OCI-LY7 (cell line): ENCODE data around the gene DCLK1. TPM values are rescaled to one million over a fixed set of nuclear protein-coding genes. Genes with fewer than 3 reads are reported as not detected.

ENCODE experiments used
- BruUV-seq: library from RNA; stranded (reverse); fragments of 400-500 nt; replicated peaks from 2 replicates; lab custom pipeline; 2021; lab: Mats Ljungman, UMichigan
- CTCF ChIA-PET: fragments of 300-600 bp; sonication (Branson Sonifier 250); formaldehyde crosslinking; loops from one replicate; lab custom pipeline; 2022; ENCODE audit warnings: antibody characterized with exemption; ENCODE audit not compliant: unreplicated experiment; lab: Charles Lee
- POLR2A ChIA-PET: fragments of 300-600 bp; sonication (Branson Sonifier 250); formaldehyde crosslinking; loops from one replicate; lab custom pipeline; 2022; ENCODE audit warnings: antibody characterized with exemption; lab: Charles Lee
- DNase-seq: peaks from one replicate; pipeline ENCODE4 v3.0.0-alpha.2; 2015; ENCODE audit warnings: low spot score
- H2AFZ ChIP-seq: fragments of 200-600 bp; sonication (generic), shearing (Covaris generic); 2 replicates; pipeline ENCODE4 v1.6.1; 2014; ENCODE audit warnings: mild to moderate bottlenecking, antibody characterized with exemption, low read length, moderate library complexity
- H3K27ac ChIP-seq: fragments of 200-600 bp; sonication (generic); 2 replicates; pipeline ENCODE4 v1.5.1; 2014; ENCODE audit warnings: mixed run types, low read depth, mild to moderate bottlenecking, moderate library complexity, low read length, inconsistent platforms; ENCODE audit not compliant: poor library complexity, severe bottlenecking
- H3K36me3 ChIP-seq: fragments of 200-600 bp; sonication (generic); 2 replicates; pipeline ENCODE4 v1.6.1; 2014; ENCODE audit warnings: mild to moderate bottlenecking, antibody characterized with exemption, low read length, moderate library complexity, mixed read lengths; ENCODE audit not compliant: insufficient read depth
- H3K4me1 ChIP-seq: fragments of 200-600 bp; sonication (generic); 2 replicates; pipeline ENCODE4 v1.5.1; 2014; ENCODE audit warnings: mild to moderate bottlenecking, low read length; ENCODE audit not compliant: insufficient read depth, poor library complexity, severe bottlenecking
- H3K4me2 ChIP-seq: fragments of 200-600 bp; sonication (generic); 2 replicates; pipeline ENCODE4 v1.6.1; 2014; ENCODE audit warnings: mild to moderate bottlenecking, low read length
- H3K4me3 ChIP-seq: fragments of 200-600 bp; sonication (generic); 2 replicates; pipeline ENCODE4 v1.5.1; 2014; ENCODE audit warnings: mild to moderate bottlenecking, low read depth, low read length; ENCODE audit not compliant: poor library complexity, severe bottlenecking
- H3K79me2 ChIP-seq: fragments of 200-600 bp; sonication (generic); 2 replicates; pipeline ENCODE4 v1.6.1; 2016; ENCODE audit warnings: low read depth, mild to moderate bottlenecking, low read length, moderate library complexity, mixed read lengths; ENCODE audit not compliant: insufficient read depth
- H3K9me2 ChIP-seq: fragments of 200-600 bp; sonication (generic); 2 replicates; pipeline ENCODE4 v1.6.1; 2016; ENCODE audit warnings: mild to moderate bottlenecking, low read length, mixed read lengths; ENCODE audit not compliant: insufficient read depth
- H3K9me3 ChIP-seq: fragments of 200-600 bp; sonication (generic); 2 replicates; pipeline ENCODE4 v1.6.1; 2014; ENCODE audit warnings: mild to moderate bottlenecking, mixed run types, low read length, mixed read lengths
- H4K20me1 ChIP-seq: fragments of 200-600 bp; sonication (generic); 2 replicates; pipeline ENCODE4 v1.6.1; 2014; ENCODE audit warnings: mild to moderate bottlenecking, antibody characterized with exemption, low read length, moderate library complexity, mixed read lengths; ENCODE audit not compliant: insufficient read depth
- EZH2phosphoT487 ChIP-seq: fragments of 200-600 bp; sonication (generic); IDR thresholded peaks from 2 replicates; pipeline ENCODE4 v1.6.1; 2018; ENCODE audit warnings: low read depth, borderline replicate concordance, mild to moderate bottlenecking, mixed run types, antibody characterized with exemption, low read length, moderate library complexity, mixed read lengths
- intact Hi-C: fragments of 100-400 bp; cut with micrococcal nuclease; formaldehyde crosslinking; loops from one replicate; pipeline ENCODE4 v1.10.0; 2022; ENCODE audit not compliant: unreplicated experiment
- total RNA-seq, 2 experiments: library from RNA; depleted of rRNA in 1 of 2; stranded (reverse); fragments of >200 nt in 1 of 2; shearing (Covaris generic) in 1 of 2; gene quantifications; 2 replicates each; pipeline ENCODE4 v1.2.3, GENCODE V29; 2014 to 2022
- TF ChIP-seq, protein P1 (sequence below): fragments of 200-600 bp; sonication (generic); conservative IDR thresholded peaks from 2 replicates; pipeline ENCODE4 v1.5.1; 2014; ENCODE audit warnings: mild to moderate bottlenecking, antibody characterized with exemption, low read length, moderate library complexity, mixed read lengths

Gene DCLK1
- total RNA-seq, 2 experiments from 2014 or later: not detected

DNA sequence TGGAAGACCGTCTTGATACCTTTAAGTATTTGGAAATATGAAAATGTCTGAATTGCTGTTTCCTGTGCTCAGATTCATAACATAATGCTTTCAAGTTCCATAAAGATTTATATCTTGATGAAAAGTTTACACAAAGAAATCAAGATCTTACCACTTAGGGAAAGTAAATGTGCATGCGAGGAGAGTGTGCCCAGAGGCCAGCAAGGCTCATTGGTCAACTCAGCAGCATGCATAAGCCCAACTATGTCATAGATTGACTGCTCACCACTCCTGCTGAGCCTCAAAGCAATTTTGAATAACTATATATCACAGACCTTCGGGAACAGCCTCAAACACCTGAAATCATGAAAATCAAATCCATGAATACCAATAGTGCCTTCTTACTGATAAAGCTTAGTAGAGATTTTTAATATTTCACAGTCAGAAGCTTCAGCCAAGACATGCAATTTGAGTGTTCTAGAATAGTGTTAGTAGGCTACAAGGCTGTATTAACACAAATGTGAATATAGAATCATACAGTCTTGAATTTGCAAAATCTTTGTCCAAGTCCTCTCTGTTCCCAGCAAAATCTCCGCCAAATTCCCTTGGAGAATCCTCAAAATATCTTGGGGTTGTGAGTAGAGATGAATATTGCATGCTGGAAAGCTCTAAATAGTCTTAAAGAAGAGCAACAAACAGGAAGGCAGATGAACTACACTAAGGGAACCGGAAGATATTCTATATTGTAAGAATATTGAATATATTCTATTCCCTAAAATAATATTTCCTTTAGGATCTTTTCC, 124.1 kb downstream of the DCLK1 start:
- Histone ChIP-seq H4K20me1 (no peaks in the 10 kb centered on the region), H3K9me3 (no peaks in the 10 kb centered on the region), H2AFZ (no peak overlapping the region), H3K9me2 (no peaks in the 10 kb centered on the region), H3K27ac (no peak overlapping the region), H3K36me3 (no peaks in the 10 kb centered on the region), H3K4me2 (no peak overlapping the region), H3K4me1 (no peaks in the 10 kb centered on the region), H3K79me2 (no peaks in the 10 kb centered on the region), H3K4me3 (no peak overlapping the region)
- ChIA-PET CTCF (no interaction called here), POLR2A (no interaction called here)
- no TSS peak for BruUV-seq
- TF ChIP-seq, protein P1, sequence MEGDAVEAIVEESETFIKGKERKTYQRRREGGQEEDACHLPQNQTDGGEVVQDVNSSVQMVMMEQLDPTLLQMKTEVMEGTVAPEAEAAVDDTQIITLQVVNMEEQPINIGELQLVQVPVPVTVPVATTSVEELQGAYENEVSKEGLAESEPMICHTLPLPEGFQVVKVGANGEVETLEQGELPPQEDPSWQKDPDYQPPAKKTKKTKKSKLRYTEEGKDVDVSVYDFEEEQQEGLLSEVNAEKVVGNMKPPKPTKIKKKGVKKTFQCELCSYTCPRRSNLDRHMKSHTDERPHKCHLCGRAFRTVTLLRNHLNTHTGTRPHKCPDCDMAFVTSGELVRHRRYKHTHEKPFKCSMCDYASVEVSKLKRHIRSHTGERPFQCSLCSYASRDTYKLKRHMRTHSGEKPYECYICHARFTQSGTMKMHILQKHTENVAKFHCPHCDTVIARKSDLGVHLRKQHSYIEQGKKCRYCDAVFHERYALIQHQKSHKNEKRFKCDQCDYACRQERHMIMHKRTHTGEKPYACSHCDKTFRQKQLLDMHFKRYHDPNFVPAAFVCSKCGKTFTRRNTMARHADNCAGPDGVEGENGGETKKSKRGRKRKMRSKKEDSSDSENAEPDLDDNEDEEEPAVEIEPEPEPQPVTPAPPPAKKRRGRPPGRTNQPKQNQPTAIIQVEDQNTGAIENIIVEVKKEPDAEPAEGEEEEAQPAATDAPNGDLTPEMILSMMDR: no peak
- TF ChIP-seq EZH2phosphoT487: no peak
- no peak for DNase-seq
- intact Hi-C loops: no loop called here

DNA sequence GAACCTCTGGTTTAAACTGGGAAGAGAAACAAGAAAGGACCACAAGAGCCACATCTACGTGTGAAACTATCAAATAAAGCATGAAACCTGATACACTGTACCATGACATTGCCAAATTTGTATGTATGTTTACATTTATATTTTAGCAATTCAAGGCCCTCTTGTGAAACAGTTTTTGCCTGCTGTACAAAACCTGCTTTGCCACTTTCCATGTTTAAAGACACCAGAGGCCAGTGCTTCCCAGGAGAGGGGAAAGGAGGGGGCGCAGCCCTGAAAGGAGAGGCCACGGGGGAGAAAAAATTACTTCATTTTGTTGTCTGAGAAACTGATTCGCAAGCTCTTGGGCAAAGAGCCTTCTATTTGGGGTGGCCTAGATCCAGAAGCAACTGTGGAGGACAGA, 124.8 kb downstream of the DCLK1 start:
- Histone ChIP-seq H3K4me1 (no peaks in the 10 kb centered on the region), H4K20me1 (no peaks in the 10 kb centered on the region), H3K4me2 (no peak overlapping the region), H3K27ac (no peak overlapping the region), H3K9me3 (no peaks in the 10 kb centered on the region), H3K79me2 (no peaks in the 10 kb centered on the region), H2AFZ (no peak overlapping the region), H3K4me3 (no peak overlapping the region), H3K36me3 (no peaks in the 10 kb centered on the region), H3K9me2 (no peaks in the 10 kb centered on the region)
- no TSS peak for BruUV-seq
- DNase-seq: no peak
- ChIA-PET POLR2A (no interaction called here), CTCF (no interaction called here)
- TF ChIP-seq, protein P1: no peak
- TF ChIP-seq EZH2phosphoT487: no peak
- intact Hi-C loops: no loop called here

DNA sequence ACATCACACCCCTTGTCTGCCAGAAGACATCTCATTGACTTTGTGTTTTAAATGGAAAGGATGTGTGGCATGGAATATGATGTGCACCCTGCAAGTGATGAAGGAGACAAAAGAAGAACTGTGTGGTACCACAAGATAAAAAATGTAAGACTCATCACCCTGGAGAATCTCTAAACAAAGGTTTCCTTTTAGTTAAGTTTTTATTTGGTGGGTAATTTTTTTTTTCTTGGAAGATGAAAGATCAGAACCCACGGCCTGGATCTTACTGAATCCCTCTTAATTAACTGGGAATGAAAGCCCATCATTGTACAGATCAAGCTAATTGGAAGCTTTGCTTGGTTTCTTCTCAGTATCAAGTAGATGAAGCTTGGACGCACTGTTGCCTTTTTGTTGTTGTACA, 129.6 kb downstream of the DCLK1 start:
- no TSS peak for BruUV-seq
- no peaks in the 10 kb centered on the region for H3K4me1 ChIP-seq
- no peaks in the 10 kb centered on the region for H3K79me2 ChIP-seq
- H2AFZ ChIP-seq: no peak overlapping the region
- intact Hi-C loops: no loop called here
- H3K4me2 ChIP-seq: no peak overlapping the region
- POLR2A ChIA-PET: interaction anchor here (0.5 to 0.7 kb wide), 3 partner anchors 58 to 223 kb away, joined by 3 read pairs; no protein-coding TSS in a partner anchor
- CTCF ChIA-PET: no interaction called here
- no peaks in the 10 kb centered on the region for H3K9me3 ChIP-seq
- H3K36me3 ChIP-seq: no peaks in the 10 kb centered on the region
- H3K9me2 ChIP-seq: no peaks in the 10 kb centered on the region
- no peak for DNase-seq
- TF ChIP-seq, protein P1: no peak
- no peak for TF ChIP-seq EZH2phosphoT487
- H3K27ac ChIP-seq: no peak overlapping the region
- H4K20me1 ChIP-seq: no peaks in the 10 kb centered on the region
- H3K4me3 ChIP-seq: no peak overlapping the region
